Colonic mucosa (tissue), 4 donors: ENCODE measurements around the gene C2orf49. TPM values are rescaled to one million over a fixed set of nuclear protein-coding genes. Genes with fewer than 3 reads are reported as not detected.
A peak's percentile ranks its signal among the peaks of the same experiment; 100 is the strongest.

Experiments
- DNase-seq: peaks from one replicate; pipeline ENCODE4 v3.0.0-alpha.2; 2020
- H3K27ac ChIP-seq: fragments of 200-600 bp; one replicate; pipeline ENCODE4 v1.8.0; 2021
- H3K27me3 ChIP-seq: fragments of 200-600 bp; one replicate; pipeline ENCODE4 v1.8.0; 2021
- H3K36me3 ChIP-seq: fragments of 200-600 bp; one replicate; pipeline ENCODE4 v1.8.0; 2021
- H3K4me1 ChIP-seq: fragments of 200-600 bp; one replicate; pipeline ENCODE4 v1.8.0; 2021; ENCODE audit warnings: mild to moderate bottlenecking
- H3K4me3 ChIP-seq: fragments of 200-600 bp; one replicate; pipeline ENCODE4 v1.8.0; 2021
- H3K9ac ChIP-seq, 2 donors: one replicate each; pipeline ENCODE4 v1.7.0; 2013; ENCODE audit warnings: control low read depth in 2 of 2, low read depth in 2 of 2, low read length in 2 of 2
- H3K9me3 ChIP-seq: fragments of 200-600 bp; one replicate; pipeline ENCODE4 v1.8.0; 2021
- intact Hi-C: fragments of 100-400 bp; cut with DNase I; formaldehyde crosslinking; loops from one replicate; pipeline ENCODE4 v1.14.1; 2022
- total RNA-seq, 2 donors: library from RNA; stranded (reverse); fragmentation: NEBNext Ultra II Directional in 1 of 2; extraction: Animal tissue kit (Norgen Biotek cat#: 25700) in 1 of 2; gene quantifications; one replicate each; pipeline ENCODE4 v1.2.1, GENCODE V29; 2021
- TF ChIP-seq, protein P1 (sequence below): fragments of 200-600 bp; IDR thresholded peaks from one replicate; pipeline ENCODE4 v1.8.0; 2022; ENCODE audit warnings: antibody characterized with exemption, mild to moderate bottlenecking
- donor health status: healthy.
- donor health status: DM: no; HTN: no; CAD: no.
- donor health status: DM: no; HTN: no; CAD: no.

The C2orf49 gene
- total RNA-seq, 2 donors from 2014 or later = 11.9 to 17.4 TPM

DNA sequence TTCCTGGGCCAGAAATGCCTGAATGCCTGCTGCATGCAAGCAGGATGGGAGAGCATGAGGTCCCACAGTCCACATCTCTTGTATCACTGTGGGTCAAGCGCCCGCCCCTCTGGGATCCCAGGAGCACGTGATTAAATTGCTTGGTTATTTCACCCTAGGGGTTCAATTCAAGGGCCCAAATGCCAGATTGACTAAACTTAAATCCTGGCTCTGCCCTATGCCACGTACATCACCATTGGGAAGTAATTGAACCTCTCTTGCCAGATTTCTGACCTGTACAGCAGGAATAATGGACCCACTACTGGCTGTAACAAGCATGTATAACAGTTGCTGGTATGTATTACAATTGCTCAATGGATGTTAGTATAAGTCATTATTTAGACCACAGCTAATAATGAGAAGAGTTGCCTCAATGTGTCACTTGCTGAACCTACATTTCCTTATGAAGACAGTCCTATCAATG lies 41.6 kb downstream of the C2orf49 start:
- no peaks in the 10 kb centered on the region for H3K9me3 ChIP-seq
- H3K27me3 ChIP-seq = no peaks in the 10 kb centered on the region
- H3K27ac ChIP-seq = peak overlapping the region; percentile 80
- H3K36me3 ChIP-seq = peaks cover 8% of the 10 kb centered on the region
- TF ChIP-seq, protein P1, sequence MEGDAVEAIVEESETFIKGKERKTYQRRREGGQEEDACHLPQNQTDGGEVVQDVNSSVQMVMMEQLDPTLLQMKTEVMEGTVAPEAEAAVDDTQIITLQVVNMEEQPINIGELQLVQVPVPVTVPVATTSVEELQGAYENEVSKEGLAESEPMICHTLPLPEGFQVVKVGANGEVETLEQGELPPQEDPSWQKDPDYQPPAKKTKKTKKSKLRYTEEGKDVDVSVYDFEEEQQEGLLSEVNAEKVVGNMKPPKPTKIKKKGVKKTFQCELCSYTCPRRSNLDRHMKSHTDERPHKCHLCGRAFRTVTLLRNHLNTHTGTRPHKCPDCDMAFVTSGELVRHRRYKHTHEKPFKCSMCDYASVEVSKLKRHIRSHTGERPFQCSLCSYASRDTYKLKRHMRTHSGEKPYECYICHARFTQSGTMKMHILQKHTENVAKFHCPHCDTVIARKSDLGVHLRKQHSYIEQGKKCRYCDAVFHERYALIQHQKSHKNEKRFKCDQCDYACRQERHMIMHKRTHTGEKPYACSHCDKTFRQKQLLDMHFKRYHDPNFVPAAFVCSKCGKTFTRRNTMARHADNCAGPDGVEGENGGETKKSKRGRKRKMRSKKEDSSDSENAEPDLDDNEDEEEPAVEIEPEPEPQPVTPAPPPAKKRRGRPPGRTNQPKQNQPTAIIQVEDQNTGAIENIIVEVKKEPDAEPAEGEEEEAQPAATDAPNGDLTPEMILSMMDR = no peak
- H3K9ac ChIP-seq = no peak overlapping the region
- H3K4me3 ChIP-seq = no peak overlapping the region
- H3K4me1 ChIP-seq = no peaks in the 10 kb centered on the region
- DNase-seq = no peak
- intact Hi-C loops = no loop called here

DNA sequence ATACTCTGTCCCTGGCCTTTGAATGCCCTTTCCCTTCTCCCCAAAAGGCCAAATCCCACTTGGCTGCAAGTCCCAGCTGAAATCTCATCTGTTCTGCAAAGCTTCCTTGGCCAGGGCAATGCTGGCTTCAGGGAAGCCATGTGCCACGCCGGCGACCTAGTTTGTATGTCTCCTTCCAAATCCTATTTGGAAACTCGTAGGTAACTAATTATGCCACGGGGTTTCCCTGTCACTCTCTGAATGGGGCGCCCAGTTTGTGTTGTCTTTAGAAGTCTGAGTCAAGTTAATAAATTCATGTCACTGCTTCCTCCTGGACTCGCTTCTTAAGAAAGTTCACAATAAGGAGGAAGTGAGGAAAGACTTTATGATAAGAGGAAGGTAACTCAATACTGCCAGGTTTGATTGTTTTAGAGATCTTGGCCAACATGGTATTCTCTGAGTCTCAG lies 42.4 kb downstream of the C2orf49 start:
- no peak for DNase-seq
- Histone ChIP-seq H3K36me3 (peaks cover 5% of the 10 kb centered on the region), H3K4me3 (no peak overlapping the region), H3K9me3 (no peaks in the 10 kb centered on the region), H3K27ac (peak overlapping the region; percentile 80), H3K4me1 (no peaks in the 10 kb centered on the region), H3K9ac (peak overlapping the region in 1 of 2 donors; percentile 14), H3K27me3 (no peaks in the 10 kb centered on the region)
- intact Hi-C loops = loop anchor here (5.0 kb wide), 1 partner anchor 73 kb away; no protein-coding TSS in a partner anchor
- TF ChIP-seq, protein P1 = no peak

DNA sequence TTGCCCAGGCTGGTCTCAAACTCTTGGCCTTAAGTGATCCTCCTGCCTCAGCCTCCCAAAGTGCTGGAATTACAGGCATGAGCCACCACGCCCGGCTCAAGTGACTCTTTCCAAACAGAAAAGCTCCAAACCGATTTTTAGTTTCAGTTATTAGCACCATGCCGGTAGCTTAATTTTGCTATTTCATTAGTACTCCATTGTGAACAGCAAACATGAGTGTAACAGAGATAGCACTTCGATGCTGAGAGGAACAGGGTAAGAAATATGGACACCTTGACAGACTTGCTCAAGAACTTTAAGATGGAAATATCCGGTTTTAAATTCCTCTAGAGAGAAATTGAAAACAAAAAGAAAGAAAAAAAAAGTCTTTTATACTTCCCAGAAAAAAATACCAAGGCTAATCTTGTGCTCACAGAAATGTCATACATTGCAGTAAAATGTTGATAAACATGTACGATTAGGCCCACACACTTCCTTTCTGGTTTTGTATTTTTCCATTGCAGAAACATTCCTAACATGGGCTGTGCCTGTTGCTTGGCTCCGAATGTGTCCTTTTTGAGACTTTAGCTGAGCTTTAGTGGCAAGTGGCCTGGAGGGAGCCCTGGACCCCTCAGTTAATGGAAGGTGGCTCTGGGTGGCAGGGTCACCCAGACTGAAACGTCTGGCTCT lies 43.2 kb downstream of the C2orf49 start:
- H3K27me3 ChIP-seq = no peaks in the 10 kb centered on the region
- no peak overlapping the region for H3K9ac ChIP-seq
- TF ChIP-seq, protein P1 = no peak
- intact Hi-C loops = loop anchor here (5.0 kb wide), 1 partner anchor 72 kb away; no protein-coding TSS in a partner anchor
- peak overlapping the region; percentile 80 for H3K27ac ChIP-seq
- no peaks in the 10 kb centered on the region for H3K9me3 ChIP-seq
- peaks cover 5% of the 10 kb centered on the region for H3K36me3 ChIP-seq
- H3K4me3 ChIP-seq = no peak overlapping the region
- peaks cover 4% of the 10 kb centered on the region for H3K4me1 ChIP-seq
- DNase-seq = no peak

DNA sequence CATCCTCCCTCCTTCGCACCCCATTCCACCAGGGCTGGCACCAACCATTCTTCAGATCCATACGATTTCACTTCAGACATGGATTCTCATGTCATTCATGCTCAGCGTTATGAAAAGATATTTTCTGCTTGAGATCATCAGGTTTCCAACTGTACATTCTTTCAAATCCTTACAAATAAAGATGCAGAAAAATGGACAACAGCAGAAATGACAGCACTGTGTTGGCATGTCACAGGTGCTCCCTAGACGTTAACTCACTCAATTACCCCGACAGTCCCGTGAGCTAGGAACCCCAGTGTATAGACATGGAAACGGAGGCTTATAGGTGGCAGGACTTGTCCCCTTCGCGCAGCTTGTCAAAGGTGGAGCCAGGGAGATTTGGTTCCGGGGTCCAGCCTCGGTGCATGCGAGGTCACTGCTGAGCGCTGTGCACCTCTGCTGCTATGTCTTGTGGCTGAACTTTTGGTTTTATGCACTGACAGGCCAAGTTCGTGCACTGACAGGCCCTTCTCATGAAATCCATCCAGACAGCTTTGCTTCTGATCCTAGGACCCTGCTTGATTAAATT lies 43.8 kb downstream of the C2orf49 start:
- no peak for DNase-seq
- H3K4me3 ChIP-seq = no peak overlapping the region
- peaks cover 4% of the 10 kb centered on the region for H3K4me1 ChIP-seq
- H3K36me3 ChIP-seq = peaks cover 5% of the 10 kb centered on the region
- intact Hi-C loops = loop anchor here (5.0 kb wide), 1 partner anchor 71 kb away; no protein-coding TSS in a partner anchor
- TF ChIP-seq, protein P1 = no peak
- H3K27me3 ChIP-seq = no peaks in the 10 kb centered on the region
- no peaks in the 10 kb centered on the region for H3K9me3 ChIP-seq
- H3K27ac ChIP-seq = peak overlapping the region; percentile 80
- no peak overlapping the region for H3K9ac ChIP-seq

DNA sequence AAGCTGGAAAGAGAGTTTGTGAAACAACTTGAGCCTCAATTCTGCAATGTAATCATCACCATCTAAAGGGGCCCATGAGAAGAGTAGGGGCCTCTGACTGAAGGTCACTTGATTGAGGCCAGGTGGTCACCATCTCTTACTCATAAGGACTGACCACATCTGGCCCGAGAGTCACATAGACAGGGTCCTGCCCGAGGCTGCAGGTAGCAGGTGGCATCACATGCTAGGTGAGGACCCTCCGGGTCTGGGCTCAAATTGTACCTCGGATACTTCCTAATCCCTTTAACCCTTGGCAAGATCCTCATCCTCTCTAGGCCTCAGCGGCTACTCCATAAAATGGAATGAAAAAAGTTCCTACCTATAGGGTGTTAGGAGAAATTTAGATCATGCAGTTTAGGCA lies 44.8 kb downstream of the C2orf49 start:
- Histone ChIP-seq H3K4me3 (no peak overlapping the region), H3K9ac (peak overlapping the region in 1 of 2 donors; percentile 1), H3K27me3 (no peaks in the 10 kb centered on the region), H3K4me1 (peaks cover 4% of the 10 kb centered on the region), H3K36me3 (peaks cover 5% of the 10 kb centered on the region), H3K27ac (no peak overlapping the region), H3K9me3 (no peaks in the 10 kb centered on the region)
- TF ChIP-seq, protein P1 = no peak
- intact Hi-C loops = loop anchor here (5.0 kb wide), 1 partner anchor 70 kb away; no protein-coding TSS in a partner anchor
- no peak for DNase-seq
